Measurements from ENCODE around the gene YIF1A. TPM values are rescaled to one million over a fixed set of nuclear protein-coding genes. Genes with fewer than 3 reads are reported as not detected.

YIF1A gene
- polyA plus RNA-seq, 1 of the 3 experiments (the other 2 are of a cell fraction), result 123 TPM

- TF ChIP-seq REST (IDR thresholded peaks at IDR 0.05; ENCODE audit: low read depth, low read length), result no peak
These were observed 25.2 kb upstream of the YIF1A start (continued) for GRCh38 chr11:66314186-66314501.

GRCh38 chr11:66313321-66314185, 24.6 kb upstream of the YIF1A start:
- ChIA-PET POLR2A (interaction anchor here (0.6 to 3.1 kb wide), 14 partner anchors 9 to 1107 kb away, joined by 3 to 33 read pairs (median 6); partner anchors contain the start of genes B4GAT1, BRMS1, MRPL11 and RIN1), CTCF (interaction anchor here (0.7 to 12.4 kb wide), 19 partner anchors 9 to 200 kb away, joined by 3 to 280 read pairs (median 26); partner anchors contain the start of genes B4GAT1, BRMS1, CNIH2 and MRPL11)
- Histone ChIP-seq H3K9me2 (no peaks in the 10 kb centered on the region), H3K9me3 (no peaks in the 10 kb centered on the region), H3K79me2 (ENCODE audit: insufficient read depth) (no peaks in the 10 kb centered on the region), H3K4me1 (ENCODE audit: control insufficient read depth in 1 of 2, insufficient read depth in 2 of 2, low read depth in 1 of 2, low read length in 1 of 2) (peaks cover 25 to 64% of the 10 kb centered on the region in 2 experiments), H3K9ac (peak overlapping the region; percentile 75), H3K27ac (ENCODE audit: low read depth in 2 of 2, low read length in 1 of 2) (peak overlapping the region; percentile 94 to 100), H3K4me3 (ENCODE audit: low read depth in 2 of 2, low read length in 1 of 2) (peak overlapping the region; percentile 45 to 48), H3K36me3 (replicated peaks in 1 of 2; ENCODE audit: control insufficient read depth in 1 of 2, insufficient read depth in 2 of 2, low read length in 1 of 2) (no peaks in the 10 kb centered on the region), H2AFZ (ENCODE audit: low read depth) (peak overlapping the region; percentile 53; the same call in 1 of the 2 replicates), H3K4me2 (peak overlapping the region; percentile 80), H3F3A (replicated peaks; ENCODE audit: insufficient read depth) (peaks cover 15% of the 10 kb centered on the region), H4K20me1 (ENCODE audit: insufficient read depth) (no peaks in the 10 kb centered on the region), H3K27me3 (ENCODE audit: insufficient read depth) (no peaks in the 10 kb centered on the region)
- peak; percentile 90 for DNase-seq
- TF ChIP-seq CTCF (IDR thresholded peaks at IDR 0.05) (peak; percentile 46; the same call in 1 of the 2 replicates), SMC3 (IDR thresholded peaks at IDR 0.05; ENCODE audit: low read depth, low read length) (peak; percentile 52; the same call in 1 of the 2 replicates), RAD21 (IDR thresholded peaks at IDR 0.05; ENCODE audit: low read length) (peak; percentile 55), MXI1 (IDR thresholded peaks at IDR 0.05; ENCODE audit: low read depth, low read length) (0 out of 2 replicates have a peak, but pooled peaks have one; percentile 6), FOSL2 (IDR thresholded peaks at IDR 0.05; ENCODE audit: borderline replicate concordance, low read depth) (no peak), TAF1 (IDR thresholded peaks at IDR 0.05; ENCODE audit: borderline replicate concordance, low read depth, low read length) (no peak; the same call in 1 of the 2 replicates), RCOR1 (IDR thresholded peaks at IDR 0.05; ENCODE audit: low read length) (0 out of 2 replicates have a peak, but pooled peaks have one; percentile 2), REST (IDR thresholded peaks at IDR 0.05; ENCODE audit: low read depth, low read length) (peak; percentile 7; the same call in 1 of the 2 replicates)
- 34% methylated on average over 16 of the region's 38 CpGs for WGBS (ENCODE audit: low lambda C conversion rate)

Measured in SK-N-SH (cell line).